Coronary artery (tissue), 2 donors: ENCODE data around the gene PLXNB1.
A peak's percentile ranks its signal among the peaks of the same experiment; 100 is the strongest.

Experiments used
- DNase-seq: peaks from one replicate; pipeline ENCODE4 v3.0.0-alpha.2; 2017; ENCODE audit warnings: low spot score
- H3K27ac ChIP-seq, 2 donors: fragments of 200-600 bp; sonication (generic); one replicate each; pipeline ENCODE4 v1.5.1; 2016 to 2019
- H3K4me3 ChIP-seq: fragments of 200-600 bp; sonication (generic); 2 replicates; pipeline ENCODE4 v1.5.1; 2016; ENCODE audit warnings: mild to moderate bottlenecking, moderate library complexity
- CTCF ChIP-seq: fragments of 200-600 bp; sonication (generic); IDR thresholded peaks from one replicate; pipeline ENCODE4 v1.5.1; 2019; ENCODE audit warnings: antibody characterized with exemption

Gene PLXNB1

GRCh38 chr3:48446425-48447193 lies 16.7 kb upstream of the PLXNB1 start, which contains the start of gene ATRIP:
Gene ATRIP, plus strand, starts transcription at chr3:48446737. Its CDS starts 109 bp downstream, at chr3:48446846.
- Histone ChIP-seq H3K4me3 (peak within 1 kb of the TSS; percentile 97), H3K27ac (peak within 1 kb of the TSS; percentile 58 to 98)
- no peak for TF ChIP-seq CTCF
- DNase-seq, result peak; percentile 94

- peak overlapping the region; percentile 97 for H3K4me3 ChIP-seq
- peak overlapping the region; percentile 58 to 98 for H3K27ac ChIP-seq
- DNase-seq, result no peak
- TF ChIP-seq CTCF, result no peak
Measured at GRCh38 chr3:48446043-48446424, 16.1 kb upstream of the PLXNB1 start.

GRCh38 chr3:48445277-48445882 lies 15.5 kb upstream of the PLXNB1 start:
- no peak for DNase-seq
- H3K27ac ChIP-seq, result no peak overlapping the region
- no peak for TF ChIP-seq CTCF
- H3K4me3 ChIP-seq, result no peak overlapping the region

GRCh38 chr3:48441940-48442339 lies 12.1 kb upstream of the PLXNB1 start:
- DNase-seq, result no peak
- peak overlapping the region; percentile 1 for H3K4me3 ChIP-seq
- no peak overlapping the region for H3K27ac ChIP-seq
- TF ChIP-seq CTCF, result no peak

- peak; percentile 73 for DNase-seq
- TF ChIP-seq CTCF, result no peak
- peak overlapping the region; percentile 94 for H3K4me3 ChIP-seq
- H3K27ac ChIP-seq, result peak overlapping the region; percentile 82 to 97
Measured at GRCh38 chr3:48440590-48440958, 10.7 kb upstream of the PLXNB1 start.

- no peak for TF ChIP-seq CTCF
- peak within 1 kb of the TSS; percentile 82 to 97 for H3K27ac ChIP-seq
- peak; percentile 99 for DNase-seq
- peak within 1 kb of the TSS; percentile 94 for H3K4me3 ChIP-seq
Measured at GRCh38 chr3:48439820-48440589, 10.1 kb upstream of the PLXNB1 start, which contains the start of the genes CCDC51 and TMA7. Gene CCDC51, minus strand, starts transcription at chr3:48440119. Its CDS starts 4,991 bp downstream, at chr3:48435128. Gene TMA7, plus strand, starts transcription at chr3:48440257. Its CDS starts 40 bp downstream, at chr3:48440297.
